Measurements from ENCODE around the gene ZNF200. TPM values are rescaled to one million over a fixed set of nuclear protein-coding genes. Genes with fewer than 3 reads are reported as not detected.
A peak's percentile ranks its signal among the peaks of the same experiment; 100 is the strongest.

Gene ZNF200
- total RNA-seq, 2 experiments from 2014 or later, result 8.7 to 9.6 TPM

GRCh38 chr16:3188925-3189825 is 45.8 kb downstream of the ZNF200 start:
- H3K27ac Mint-ChIP-seq, result peak overlapping the region; percentile 79
- ChIA-PET POLR2A (interaction anchor here (0.6 to 2.1 kb wide), 9 partner anchors 14 to 163 kb away, joined by 3 to 7 read pairs (median 3); partner anchors contain the start of gene ZNF263), CTCF (interaction anchor here (0.8 to 1.6 kb wide), 3 partner anchors 23 to 77 kb away, joined by 3 to 4 read pairs (median 3); no protein-coding TSS in a partner anchor)
- H3K27me3 Mint-ChIP-seq, result peaks cover 69% of the 10 kb centered on the region
- H3K36me3 Mint-ChIP-seq (ENCODE audit: low read depth), result peaks cover 2% of the 10 kb centered on the region
- intact Hi-C loops (cut with micrococcal nuclease), result loop anchor here (10.0 kb wide), 1 partner anchor 316 kb away; the partner anchor contains the start of gene CLUAP1
- H3K4me3 Mint-ChIP-seq, result peak overlapping the region; percentile 73
- no peak for TF ChIP-seq CTCF (IDR thresholded peaks at IDR 0.05)
- H3K9me3 Mint-ChIP-seq, result no peaks in the 10 kb centered on the region
- peak; percentile 77 for DNase-seq
- ATAC-seq, result peak; percentile 59
- H3K4me1 Mint-ChIP-seq (ENCODE audit: low read depth), result peaks cover 40% of the 10 kb centered on the region

GRCh38 chr16:3188675-3188924 is 46.4 kb downstream of the ZNF200 start:
- Mint-ChIP-seq H3K4me3 (peak overlapping the region; percentile 73), H3K27me3 (peaks cover 68% of the 10 kb centered on the region), H3K4me1 (ENCODE audit: low read depth) (peaks cover 46% of the 10 kb centered on the region), H3K27ac (peak overlapping the region; percentile 79), H3K9me3 (no peaks in the 10 kb centered on the region), H3K36me3 (ENCODE audit: low read depth) (peaks cover 2% of the 10 kb centered on the region)
- ChIA-PET POLR2A (interaction anchor here (0.6 to 2.1 kb wide), 8 partner anchors 15 to 162 kb away, joined by 3 to 7 read pairs (median 3); partner anchors contain the start of gene ZNF263), CTCF (interaction anchor here (0.9 to 1.6 kb wide), 2 partner anchors 23 to 78 kb away, joined by 3 to 4 read pairs; no protein-coding TSS in a partner anchor)
- ATAC-seq, result no peak
- TF ChIP-seq CTCF (IDR thresholded peaks at IDR 0.05), result no peak
- DNase-seq, result no peak
- intact Hi-C loops (cut with micrococcal nuclease), result loop anchor here (10.0 kb wide), 1 partner anchor 316 kb away; the partner anchor contains the start of gene CLUAP1

GRCh38 chr16:3187798-3188674 is 46.9 kb downstream of the ZNF200 start, which contains the start of gene OR1F1:
TSS of gene OR1F1 (plus strand) at chr16:3188204.
- ChIA-PET CTCF (interaction anchor here (1.1 kb wide), 1 partner anchor 16 kb away, joined by 8 read pairs; no protein-coding TSS in a partner anchor), POLR2A (interaction anchor here (1.0 to 2.1 kb wide), 7 partner anchors 9 to 95 kb away, joined by 3 to 7 read pairs (median 4); partner anchors contain the start of gene ZNF263)
- Mint-ChIP-seq H3K27me3 (peaks cover 68% of the 10 kb centered on the region), H3K36me3 (ENCODE audit: low read depth) (peaks cover 2% of the 10 kb centered on the region), H3K4me3 (peak within 1 kb of the TSS; percentile 73), H3K4me1 (ENCODE audit: low read depth) (peaks cover 50% of the 10 kb centered on the region), H3K9me3 (no peaks in the 10 kb centered on the region), H3K27ac (peak within 1 kb of the TSS; percentile 79)
- DNase-seq (peak; percentile 88), ATAC-seq (peak; percentile 37)
- TF ChIP-seq CTCF (IDR thresholded peaks at IDR 0.05), result no peak
- intact Hi-C loops (cut with micrococcal nuclease), result loop anchor here (10.0 kb wide), 1 partner anchor 317 kb away; the partner anchor contains the start of gene CLUAP1

GRCh38 chr16:3186946-3187690 is 47.8 kb downstream of the ZNF200 start:
- Mint-ChIP-seq H3K9me3 (no peaks in the 10 kb centered on the region), H3K27ac (no peak overlapping the region), H3K27me3 (peaks cover 69% of the 10 kb centered on the region), H3K36me3 (ENCODE audit: low read depth) (peaks cover 3% of the 10 kb centered on the region), H3K4me3 (peak overlapping the region; percentile 73), H3K4me1 (ENCODE audit: low read depth) (peaks cover 56% of the 10 kb centered on the region)
- intact Hi-C loops (cut with micrococcal nuclease), result loop anchor here (10.0 kb wide), 1 partner anchor 318 kb away; the partner anchor contains the start of gene CLUAP1
- ChIA-PET POLR2A (interaction anchor here (0.6 to 2.1 kb wide), 4 partner anchors 8 to 196 kb away, joined by 3 to 7 read pairs (median 4); partner anchors contain the start of gene ZNF263), CTCF (interaction anchor here (1.1 kb wide), 1 partner anchor 15 kb away, joined by 8 read pairs; no protein-coding TSS in a partner anchor)
- TF ChIP-seq CTCF (IDR thresholded peaks at IDR 0.05), result no peak
- no peak for ATAC-seq
- no peak for DNase-seq

All from activated CD8-positive, alpha-beta T cell treated with anti-CD3 and anti-CD28 coated beads for 36 hours (primary cell).